GM19099 (cell line): Measurements from ENCODE around the gene PPEF1.

Source experiments
- POLR2A ChIP-seq: IDR thresholded peaks from 3 replicates; pipeline ENCODE4 v1.6.1; 2011; ENCODE audit warnings: low read depth; ENCODE audit not compliant: insufficient read length; ENCODE audit errors: extremely low read depth

PPEF1 gene

GRCh38 chrX:18691431-18691830 lies 16.0 kb upstream of the PPEF1 start:
- TF ChIP-seq POLR2A = no peak

DNA sequence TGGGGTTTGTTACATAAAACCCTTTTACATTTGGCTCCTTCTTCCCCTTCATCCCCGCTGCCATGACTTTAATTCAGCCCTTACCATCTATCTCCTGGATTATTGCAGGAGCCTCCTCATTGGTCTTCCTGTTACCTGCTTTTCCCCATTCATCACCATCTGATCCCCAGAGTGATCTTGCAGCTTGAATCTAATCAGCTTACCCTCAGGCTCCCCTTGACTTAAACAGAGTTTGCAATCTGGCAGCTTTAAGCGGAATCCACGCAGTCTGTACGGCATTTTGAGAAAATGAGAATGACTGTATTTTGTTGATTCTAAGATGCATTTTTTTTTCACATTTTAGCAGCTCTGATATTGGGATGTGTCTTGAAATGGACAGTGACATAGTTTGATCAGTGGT lies 14.9 kb upstream of the PPEF1 start:
- TF ChIP-seq POLR2A = no peak

DNA sequence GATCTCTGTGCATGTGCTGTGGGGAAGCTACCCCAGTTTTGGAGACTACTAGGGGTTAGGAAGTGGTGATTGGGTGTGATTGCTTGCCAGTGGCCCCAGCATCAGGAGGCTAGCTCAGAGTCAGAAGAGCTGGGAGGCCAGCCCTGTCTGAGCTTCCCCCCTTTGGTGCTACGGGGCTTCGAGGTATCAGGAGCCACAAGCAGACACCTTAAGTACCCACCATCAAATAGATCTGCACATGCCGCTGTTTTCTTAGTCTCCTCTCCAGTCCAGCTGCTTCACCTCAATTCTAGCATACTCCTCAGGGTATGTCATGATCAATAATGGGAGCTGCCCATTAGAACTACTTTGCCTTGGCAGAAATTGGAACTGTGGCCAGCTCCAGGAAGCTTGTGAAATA lies 10.8 kb upstream of the PPEF1 start:
- no peak for TF ChIP-seq POLR2A

DNA sequence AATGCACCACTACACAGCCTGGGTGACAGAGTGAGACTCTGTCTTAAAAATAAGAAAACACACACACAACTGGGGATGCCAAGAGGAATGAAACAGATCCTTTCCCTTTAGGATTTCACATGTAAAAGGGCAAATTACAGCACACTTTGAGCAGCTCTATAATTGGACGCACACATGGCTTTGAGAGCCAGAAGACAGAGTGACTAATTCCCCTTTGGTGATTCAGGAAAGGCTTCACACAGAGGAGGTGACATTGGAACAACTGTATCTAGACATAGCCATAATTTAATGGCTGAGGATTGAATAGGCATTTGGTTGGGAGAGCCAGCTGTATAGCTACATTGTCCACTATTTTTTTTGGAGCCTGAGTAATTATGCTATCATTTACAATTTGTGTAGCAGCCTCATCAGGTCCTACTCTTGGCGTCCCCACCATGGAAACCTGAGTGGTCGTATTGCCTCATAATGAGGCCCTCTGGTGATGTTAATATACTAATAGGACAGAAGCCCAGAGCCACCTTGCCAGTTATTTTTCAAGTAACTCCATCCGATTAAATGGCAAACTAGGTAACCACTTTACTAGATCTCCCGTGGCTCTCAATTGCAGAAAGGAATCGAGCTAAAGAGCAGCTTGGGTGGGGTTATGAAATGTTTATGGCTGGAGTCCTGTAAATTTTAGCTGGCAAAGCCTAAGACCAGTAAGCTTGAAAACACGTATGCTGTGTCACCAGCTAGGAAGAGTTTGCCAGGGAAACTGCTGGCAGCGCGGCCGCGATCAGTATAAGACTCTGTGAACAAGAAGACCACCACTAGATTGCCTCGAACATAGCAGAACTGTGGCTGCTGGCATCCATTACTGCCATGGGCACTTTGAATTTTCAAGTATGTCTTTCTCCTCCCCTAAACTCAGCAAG lies 8.5 kb upstream of the PPEF1 start:
- no peak for TF ChIP-seq POLR2A

DNA sequence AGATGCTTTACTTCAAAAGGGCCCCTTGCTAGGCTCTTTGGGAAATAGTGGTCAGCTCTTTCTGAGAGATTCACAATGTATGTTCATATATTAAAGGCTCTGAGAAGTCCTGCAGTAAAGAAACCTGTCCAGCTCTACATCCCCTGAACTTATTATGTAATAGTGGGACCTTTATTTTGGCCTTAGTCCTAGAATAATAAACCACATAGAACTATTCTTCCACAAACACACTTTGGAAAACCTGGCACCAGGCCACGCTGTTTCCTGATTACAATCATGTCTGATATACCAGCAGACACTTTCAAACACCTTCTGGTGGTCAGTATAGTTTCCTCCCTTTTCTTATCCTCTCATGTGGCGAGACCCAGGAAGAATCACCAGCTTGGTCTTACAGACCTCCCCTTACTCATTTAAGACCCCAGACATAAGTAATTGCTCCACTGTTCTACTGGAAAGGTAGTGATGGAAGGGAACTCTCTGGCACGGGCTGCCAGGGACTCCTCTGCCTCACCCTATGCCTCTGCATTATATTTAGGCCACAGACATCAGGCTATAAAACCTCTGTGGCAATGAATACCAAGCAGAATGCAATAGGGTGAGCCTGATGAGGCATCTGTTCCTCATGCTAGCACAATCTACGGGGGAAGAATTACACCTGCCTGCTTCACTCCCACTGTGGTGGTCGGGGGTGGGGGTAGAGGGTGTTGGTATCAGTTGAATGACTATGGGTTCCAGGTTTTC lies 5.7 kb upstream of the PPEF1 start:
- TF ChIP-seq POLR2A = no peak

DNA sequence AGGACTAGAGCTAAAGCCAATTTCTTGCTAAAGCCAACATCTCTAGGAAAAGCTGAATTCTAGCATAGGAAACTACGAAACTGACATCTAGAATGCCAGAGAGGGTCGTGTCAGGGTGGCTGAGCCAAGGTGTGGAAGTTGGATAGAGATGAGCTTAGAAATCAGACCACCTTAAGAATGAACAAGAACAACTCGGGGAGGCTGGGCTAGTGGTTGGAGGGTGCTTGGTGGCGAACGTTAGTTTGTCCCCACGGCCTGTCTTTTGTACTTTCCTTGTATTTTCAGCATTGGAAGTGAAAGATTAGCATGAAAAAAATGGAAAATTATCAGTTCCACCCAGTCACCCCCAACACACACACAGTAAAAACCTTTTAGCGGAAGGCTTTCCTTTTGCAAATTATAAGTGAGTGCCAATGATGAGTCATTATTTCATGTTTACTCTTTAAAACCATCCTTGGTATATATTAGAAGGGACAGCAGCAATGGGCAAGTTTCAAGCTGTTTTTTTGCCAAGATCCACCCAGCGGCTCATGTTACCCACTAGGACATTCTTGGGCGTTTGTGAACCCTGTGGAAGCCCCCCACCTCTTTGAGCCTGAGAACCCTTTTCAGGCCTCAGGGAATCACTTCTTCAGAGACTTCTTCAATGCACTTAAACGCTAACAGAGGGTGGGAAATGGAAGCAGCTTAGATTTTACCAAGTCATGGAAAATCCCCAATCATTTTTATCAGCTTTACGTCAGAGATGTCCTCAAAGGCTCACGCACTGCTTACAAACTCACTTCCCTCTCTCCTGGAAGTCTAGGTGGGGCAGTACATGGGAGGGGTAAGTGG lies 4.9 kb upstream of the PPEF1 start:
- no peak for TF ChIP-seq POLR2A

DNA sequence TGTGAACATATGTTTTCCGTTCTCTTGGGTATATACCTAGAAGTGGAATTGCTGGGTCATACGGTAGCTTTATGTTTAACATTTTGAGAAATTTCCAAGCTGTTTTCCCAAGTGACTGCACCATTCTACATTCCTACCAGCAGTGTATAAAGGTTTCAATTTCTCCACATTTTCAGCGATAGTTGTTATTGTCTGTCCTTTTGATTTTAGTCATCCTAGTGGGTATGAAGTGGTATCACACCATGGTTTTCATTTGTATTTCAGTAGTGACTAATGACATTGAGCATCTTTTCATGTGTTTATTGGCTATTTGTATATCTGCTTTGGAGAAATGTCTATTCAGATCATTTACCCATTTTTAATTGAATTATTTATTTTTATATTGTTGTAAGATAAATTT lies 2.4 kb downstream of the PPEF1 start:
- TF ChIP-seq POLR2A = no peak

DNA sequence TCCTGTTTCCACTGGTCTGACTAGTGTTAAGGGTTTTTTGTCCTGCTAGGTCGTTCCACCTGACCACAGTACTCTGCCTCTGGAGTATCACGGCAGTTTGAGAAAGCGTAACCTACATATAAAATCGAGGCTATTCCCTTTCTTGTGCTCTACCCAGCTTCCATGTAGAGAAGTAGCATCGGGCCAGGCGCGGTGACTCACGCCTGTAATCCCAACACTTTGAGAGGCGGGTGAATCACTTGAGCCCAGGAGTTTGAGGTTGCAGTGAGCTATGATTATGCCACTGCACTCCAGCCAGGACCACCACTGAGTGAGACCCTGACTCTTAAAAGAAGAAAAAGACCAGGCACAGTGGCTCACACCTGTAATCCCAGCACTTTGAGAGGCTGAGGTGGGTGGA lies 7.5 kb downstream of the PPEF1 start:
- TF ChIP-seq POLR2A = no peak

GRCh38 chrX:18719852-18720251 lies 12.4 kb downstream of the PPEF1 start:
- TF ChIP-seq POLR2A = no peak

- TF ChIP-seq POLR2A = no peak
Observed at GRCh38 chrX:18721683-18722499, 14.4 kb downstream of the PPEF1 start.

- TF ChIP-seq POLR2A = no peak
Observed at GRCh38 chrX:18722500-18723071, 15.1 kb downstream of the PPEF1 start.

DNA sequence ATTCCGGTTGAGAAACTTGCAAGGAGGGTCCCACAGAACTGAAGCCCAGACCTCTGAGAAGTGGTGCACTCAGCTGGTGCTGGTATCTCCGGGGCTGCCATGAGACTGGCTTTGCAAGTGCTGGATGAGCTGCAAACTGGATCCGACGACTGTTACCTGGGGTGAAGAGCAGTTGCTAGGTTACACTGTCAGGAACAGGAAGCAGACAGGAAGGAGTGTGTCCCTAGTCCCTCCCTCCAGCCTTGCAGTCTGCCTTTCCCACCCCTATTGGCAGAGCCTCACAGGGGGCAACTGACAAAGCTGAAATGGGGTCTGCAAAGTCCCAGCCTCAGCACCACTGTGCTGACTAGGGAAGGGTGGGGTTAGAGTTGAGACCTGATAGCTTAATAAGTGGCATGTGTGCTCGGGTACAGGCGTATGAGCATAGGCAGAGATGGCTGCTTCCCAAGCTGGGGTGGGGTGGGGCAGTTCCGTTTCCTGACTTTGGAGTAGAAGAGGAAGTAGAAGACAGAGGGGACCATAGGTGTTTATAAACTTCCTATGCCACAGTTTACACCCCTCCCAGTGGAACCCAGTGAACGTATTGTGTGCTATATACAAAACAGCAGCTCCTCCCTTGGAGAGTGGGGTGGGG lies 18.0 kb downstream of the PPEF1 start:
- no peak for TF ChIP-seq POLR2A

GRCh38 chrX:18733287-18733686 lies 25.8 kb downstream of the PPEF1 start:
- no peak for TF ChIP-seq POLR2A

- TF ChIP-seq POLR2A = no peak
Observed at GRCh38 chrX:18748499-18748898, 41.1 kb downstream of the PPEF1 start.
